HCT116 (cell line): ENCODE data around the gene THSD7B. TPM values are rescaled to one million over a fixed set of nuclear protein-coding genes. Genes with fewer than 3 reads are reported as not detected.

Source experiments
- ATAC-seq: fragments of 200-7000 bp; cut with Tn5 transposase; 2 replicates; pipeline ENCODE4 v1.9.1; 2020; ENCODE audit warnings: mild to moderate bottlenecking, moderate library complexity
- BruUV-seq: library from RNA; stranded (reverse); fragments of 400-500 nt; replicated peaks from 2 replicates; lab custom pipeline; 2021; lab: Mats Ljungman, UMichigan
- CTCF ChIA-PET: fragments of 300-600 bp; sonication (Branson Sonifier 250); formaldehyde crosslinking; loops from one replicate; lab custom pipeline; 2021; ENCODE audit warnings: antibody characterized with exemption; lab: Charles Lee
- POLR2A ChIA-PET: fragments of 300-600, 350-600 bp; sonication (Branson Sonifier 250); formaldehyde crosslinking; loops from one replicate; lab custom pipeline; 2021; ENCODE audit warnings: antibody characterized with exemption; lab: Charles Lee
- RAD21 ChIA-PET, 2 experiments: fragments of 300-600 bp; sonication (Branson Sonifier 250); formaldehyde crosslinking; loops; one replicate each; lab custom pipeline; 2023; ENCODE audit warnings: low total read pairs in 2 of 2; ENCODE audit not compliant: uncharacterized antibody in 2 of 2, unreplicated experiment in 2 of 2, low non-redundant PET in 1 of 2; lab: Charles Lee
- DNase-seq: peaks from one replicate; pipeline ENCODE4 v3.0.0-alpha.2; 2010; ENCODE audit warnings: low read depth, low spot score
- H2AFZ ChIP-seq: fragments of 200-600 bp; shearing (Covaris generic), sonication (generic); 2 replicates; pipeline ENCODE4 v1.6.1; 2017; ENCODE audit warnings: low read depth, mixed run types, mixed read lengths, antibody characterized with exemption, low read length; ENCODE audit not compliant: poor library complexity, severe bottlenecking
- H3K27ac ChIP-seq: 2 replicates; pipeline ENCODE4 v1.5.1; 2012; ENCODE audit warnings: low read depth, low read length
- H3K27me3 ChIP-seq: fragments of 200-600 bp; sonication (generic); 2 replicates; pipeline ENCODE4 v1.6.1; 2016; ENCODE audit warnings: mixed run types, low read length, mixed read lengths; ENCODE audit not compliant: insufficient read depth
- H3K36me3 ChIP-seq, 2 experiments: fragments of 200-500 bp in 1 of 2; fragments of 200-600 bp in 1 of 2; sonication (Bioruptor generic) in 1 of 2; sonication (generic) in 1 of 2; 2 replicates each; pipeline versions ENCODE4 v1.5.1 to v1.6.1; 2014 to 2016; ENCODE audit warnings: low read length in 2 of 2, inconsistent platforms in 1 of 2, mixed read lengths in 1 of 2, mixed run types in 1 of 2; ENCODE audit not compliant: insufficient read depth in 2 of 2, control insufficient read depth in 1 of 2
- H3K4me1 ChIP-seq, 2 experiments: fragments of 200-600 bp in 1 of 2; sonication (generic) in 1 of 2; 2 replicates each; pipeline versions ENCODE4 v1.5.1 to v1.6.1; 2012 to 2017; ENCODE audit warnings: low read length in 2 of 2, inconsistent platforms in 1 of 2, mild to moderate bottlenecking in 1 of 2, mixed read lengths in 1 of 2, mixed run types in 1 of 2, moderate library complexity in 1 of 2; ENCODE audit not compliant: insufficient read depth in 2 of 2, control insufficient read depth in 1 of 2
- H3K4me2 ChIP-seq: fragments of 200-600 bp; sonication (generic); 2 replicates; pipeline ENCODE4 v1.6.1; 2017; ENCODE audit warnings: mixed run types, low read length, mixed read lengths
- H3K4me3 ChIP-seq, 2 experiments: fragments of 200-600 bp in 1 of 2; sonication (generic) in 1 of 2; replicated peaks in 1 of 2; 2 replicates each; pipeline ENCODE4 v1.5.1; 2011 to 2016; ENCODE audit warnings: low read length in 2 of 2, control low read depth in 1 of 2, low read depth in 1 of 2, mild to moderate bottlenecking in 1 of 2, mixed read lengths in 1 of 2, mixed run types in 1 of 2
- H3K79me2 ChIP-seq: fragments of 200-600 bp; sonication (generic); 2 replicates; pipeline ENCODE4 v1.6.1; 2017; ENCODE audit warnings: mild to moderate bottlenecking, mixed run types, low read length, moderate library complexity, mixed read lengths; ENCODE audit not compliant: insufficient read depth
- H3K9ac ChIP-seq: fragments of 200-600 bp; sonication (generic); 2 replicates; pipeline ENCODE4 v1.6.1; 2016; ENCODE audit warnings: low read length, mixed read lengths
- H3K9me2 ChIP-seq: fragments of 200-600 bp; sonication (generic), shearing (Covaris generic); 2 replicates; pipeline ENCODE4 v1.6.1; 2017; ENCODE audit warnings: mixed run types, mild to moderate bottlenecking, moderate library complexity; ENCODE audit not compliant: insufficient read depth
- H3K9me3 ChIP-seq, 2 experiments: fragments of 200-500 bp in 1 of 2; fragments of 200-600 bp in 1 of 2; sonication (Bioruptor generic) in 1 of 2; sonication (generic) in 1 of 2; 2 replicates each; pipeline ENCODE4 v1.6.1; 2014 to 2017; ENCODE audit warnings: low read length in 2 of 2, mixed read lengths in 2 of 2, inconsistent platforms in 1 of 2, low read depth in 1 of 2, mild to moderate bottlenecking in 1 of 2, mixed run types in 1 of 2, moderate library complexity in 1 of 2; ENCODE audit not compliant: control insufficient read depth in 1 of 2, insufficient read depth in 1 of 2
- H4K20me1 ChIP-seq: fragments of 200-600 bp; sonication (generic), shearing (Covaris generic); 2 replicates; pipeline ENCODE4 v1.6.1; 2017; ENCODE audit warnings: mixed run types, mild to moderate bottlenecking, moderate library complexity; ENCODE audit not compliant: insufficient read depth
- CBX3 ChIP-seq: IDR thresholded peaks from 2 replicates; pipeline ENCODE4 v1.6.1; 2012; ENCODE audit warnings: low read depth
- CEBPB ChIP-seq: IDR thresholded peaks from 2 replicates; pipeline ENCODE4 v1.6.1; 2012; ENCODE audit warnings: low read depth
- EGR1 ChIP-seq: IDR thresholded peaks from 2 replicates; pipeline ENCODE4 v1.6.1; 2012; ENCODE audit warnings: low read depth
- ELF1 ChIP-seq: IDR thresholded peaks from 2 replicates; pipeline ENCODE4 v1.6.1; 2012; ENCODE audit warnings: low read depth, borderline replicate concordance
- EZH2 ChIP-seq: fragments of 200-600 bp; sonication (generic); IDR thresholded peaks from 2 replicates; pipeline ENCODE4 v1.6.1; 2017; ENCODE audit warnings: antibody characterized with exemption, mixed run types
- EZH2phosphoT487 ChIP-seq: fragments of 200-600 bp; IDR thresholded peaks from 2 replicates; pipeline ENCODE4 v1.6.1; 2018; ENCODE audit warnings: antibody characterized with exemption, borderline replicate concordance
- JUND ChIP-seq: IDR thresholded peaks from 2 replicates; pipeline ENCODE4 v1.6.1; 2012
- POLR2AphosphoS5 ChIP-seq: IDR thresholded peaks from 2 replicates; pipeline ENCODE4 v1.6.1; 2011; ENCODE audit warnings: mild to moderate bottlenecking, low read depth, low read length, moderate library complexity
- RAD21 ChIP-seq: IDR thresholded peaks from 2 replicates; pipeline ENCODE4 v1.6.1; 2012; ENCODE audit warnings: low read depth, mild to moderate bottlenecking
- SP1 ChIP-seq: IDR thresholded peaks from 2 replicates; pipeline ENCODE4 v1.6.1; 2012; ENCODE audit warnings: low read depth
- YY1 ChIP-seq: IDR thresholded peaks from 2 replicates; pipeline ENCODE4 v1.6.1; 2011; ENCODE audit warnings: low read length, low read depth, moderate library complexity, mild to moderate bottlenecking; ENCODE audit not compliant: insufficient replicate concordance; ENCODE audit errors: extremely low read depth
- ZBTB33 ChIP-seq: IDR thresholded peaks from 2 replicates; pipeline ENCODE4 v1.6.1; 2011; ENCODE audit warnings: mild to moderate bottlenecking, low read length, moderate library complexity; ENCODE audit not compliant: insufficient replicate concordance; ENCODE audit errors: extremely low read depth
- ZFX ChIP-seq: fragments of 450-650 bp; IDR thresholded peaks from 2 replicates; pipeline ENCODE4 v1.6.1; 2017
- ZNF274 ChIP-seq: fragments of 200-500 bp; sonication (Bioruptor generic); IDR thresholded peaks from 2 replicates; pipeline ENCODE4 v1.6.1; 2014; ENCODE audit warnings: mild to moderate bottlenecking, low read depth, low read length, inconsistent platforms
- intact Hi-C: fragments of 100-400 bp; cut with micrococcal nuclease; formaldehyde crosslinking; loops from 2 replicates; pipeline ENCODE4 v1.10.0; 2022
- total RNA-seq: library from RNA; stranded (reverse); gene quantifications from one replicate; pipeline ENCODE4 v1.2.1, GENCODE V29; 2021; ENCODE audit not compliant: unreplicated experiment
- TF ChIP-seq, protein P1 (sequence below): IDR thresholded peaks from 2 replicates; pipeline ENCODE4 v1.6.1; 2012
- TF ChIP-seq, protein P2 (sequence below), 3 experiments: fragments of 200-600 bp in 1 of 3; sonication (generic) in 1 of 3; IDR thresholded peaks in 2 of 3; conservative IDR thresholded peaks in 1 of 3; 2 replicates each; pipeline ENCODE4 v1.5.1; 2012 to 2017; ENCODE audit warnings: low read depth in 2 of 3, low read length in 2 of 3, antibody characterized with exemption in 1 of 3, borderline replicate concordance in 1 of 3, control low read depth in 1 of 3, mild to moderate bottlenecking in 1 of 3, mixed read lengths in 1 of 3, mixed run types in 1 of 3, moderate library complexity in 1 of 3; ENCODE audit not compliant: insufficient read depth in 1 of 3
- TF ChIP-seq, protein P3 (sequence below): IDR thresholded peaks from 2 replicates; pipeline ENCODE4 v1.6.1; 2012; ENCODE audit warnings: low read depth

THSD7B gene
- total RNA-seq, 1 experiment from 2014 or later: not detected

GRCh38 chr2:137336067-137336466 lies 570.7 kb downstream of the THSD7B start:
- POLR2A ChIA-PET: no interaction called here
- H3K9ac ChIP-seq: no peak overlapping the region
- no peaks in the 10 kb centered on the region for H4K20me1 ChIP-seq
- no peak overlapping the region for H2AFZ ChIP-seq
- no peak overlapping the region for H3K4me3 ChIP-seq
- no peak overlapping the region for H3K27ac ChIP-seq
- RAD21 ChIA-PET: no interaction called here
- intact Hi-C loops: no loop called here
- no TSS peak for BruUV-seq
- H3K9me3 ChIP-seq: peaks cover 6% of the 10 kb centered on the region in 2 experiments; a peak in 2 of 4 replicates
- no peaks in the 10 kb centered on the region for H3K79me2 ChIP-seq
- ATAC-seq (no peak), DNase-seq (no peak)
- TF ChIP-seq POLR2AphosphoS5 (no peak), JUND (no peak), CBX3 (no peak), YY1 (no peak), EGR1 (no peak), ZBTB33 (no peak), ZNF274 (no peak), EZH2phosphoT487 (no peak), CEBPB (no peak), ZFX (no peak), RAD21 (no peak), ELF1 (no peak), EZH2 (no peak), SP1 (no peak)
- TF ChIP-seq, protein P1, sequence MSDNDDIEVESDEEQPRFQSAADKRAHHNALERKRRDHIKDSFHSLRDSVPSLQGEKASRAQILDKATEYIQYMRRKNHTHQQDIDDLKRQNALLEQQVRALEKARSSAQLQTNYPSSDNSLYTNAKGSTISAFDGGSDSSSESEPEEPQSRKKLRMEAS: no peak
- TF ChIP-seq, protein P2, sequence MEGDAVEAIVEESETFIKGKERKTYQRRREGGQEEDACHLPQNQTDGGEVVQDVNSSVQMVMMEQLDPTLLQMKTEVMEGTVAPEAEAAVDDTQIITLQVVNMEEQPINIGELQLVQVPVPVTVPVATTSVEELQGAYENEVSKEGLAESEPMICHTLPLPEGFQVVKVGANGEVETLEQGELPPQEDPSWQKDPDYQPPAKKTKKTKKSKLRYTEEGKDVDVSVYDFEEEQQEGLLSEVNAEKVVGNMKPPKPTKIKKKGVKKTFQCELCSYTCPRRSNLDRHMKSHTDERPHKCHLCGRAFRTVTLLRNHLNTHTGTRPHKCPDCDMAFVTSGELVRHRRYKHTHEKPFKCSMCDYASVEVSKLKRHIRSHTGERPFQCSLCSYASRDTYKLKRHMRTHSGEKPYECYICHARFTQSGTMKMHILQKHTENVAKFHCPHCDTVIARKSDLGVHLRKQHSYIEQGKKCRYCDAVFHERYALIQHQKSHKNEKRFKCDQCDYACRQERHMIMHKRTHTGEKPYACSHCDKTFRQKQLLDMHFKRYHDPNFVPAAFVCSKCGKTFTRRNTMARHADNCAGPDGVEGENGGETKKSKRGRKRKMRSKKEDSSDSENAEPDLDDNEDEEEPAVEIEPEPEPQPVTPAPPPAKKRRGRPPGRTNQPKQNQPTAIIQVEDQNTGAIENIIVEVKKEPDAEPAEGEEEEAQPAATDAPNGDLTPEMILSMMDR (IDR thresholded peaks at IDR 0.05 in 2 of 3, conservative IDR thresholded peaks at IDR 0.05 in 1 of 3; ENCODE audit: borderline replicate concordance in 1 of 3, insufficient read depth in 1 of 3, low read depth in 2 of 3, low read length in 2 of 3): no peak
- TF ChIP-seq, protein P3, sequence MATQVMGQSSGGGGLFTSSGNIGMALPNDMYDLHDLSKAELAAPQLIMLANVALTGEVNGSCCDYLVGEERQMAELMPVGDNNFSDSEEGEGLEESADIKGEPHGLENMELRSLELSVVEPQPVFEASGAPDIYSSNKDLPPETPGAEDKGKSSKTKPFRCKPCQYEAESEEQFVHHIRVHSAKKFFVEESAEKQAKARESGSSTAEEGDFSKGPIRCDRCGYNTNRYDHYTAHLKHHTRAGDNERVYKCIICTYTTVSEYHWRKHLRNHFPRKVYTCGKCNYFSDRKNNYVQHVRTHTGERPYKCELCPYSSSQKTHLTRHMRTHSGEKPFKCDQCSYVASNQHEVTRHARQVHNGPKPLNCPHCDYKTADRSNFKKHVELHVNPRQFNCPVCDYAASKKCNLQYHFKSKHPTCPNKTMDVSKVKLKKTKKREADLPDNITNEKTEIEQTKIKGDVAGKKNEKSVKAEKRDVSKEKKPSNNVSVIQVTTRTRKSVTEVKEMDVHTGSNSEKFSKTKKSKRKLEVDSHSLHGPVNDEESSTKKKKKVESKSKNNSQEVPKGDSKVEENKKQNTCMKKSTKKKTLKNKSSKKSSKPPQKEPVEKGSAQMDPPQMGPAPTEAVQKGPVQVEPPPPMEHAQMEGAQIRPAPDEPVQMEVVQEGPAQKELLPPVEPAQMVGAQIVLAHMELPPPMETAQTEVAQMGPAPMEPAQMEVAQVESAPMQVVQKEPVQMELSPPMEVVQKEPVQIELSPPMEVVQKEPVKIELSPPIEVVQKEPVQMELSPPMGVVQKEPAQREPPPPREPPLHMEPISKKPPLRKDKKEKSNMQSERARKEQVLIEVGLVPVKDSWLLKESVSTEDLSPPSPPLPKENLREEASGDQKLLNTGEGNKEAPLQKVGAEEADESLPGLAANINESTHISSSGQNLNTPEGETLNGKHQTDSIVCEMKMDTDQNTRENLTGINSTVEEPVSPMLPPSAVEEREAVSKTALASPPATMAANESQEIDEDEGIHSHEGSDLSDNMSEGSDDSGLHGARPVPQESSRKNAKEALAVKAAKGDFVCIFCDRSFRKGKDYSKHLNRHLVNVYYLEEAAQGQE: no peak
- CTCF ChIA-PET: no interaction called here
- H3K4me1 ChIP-seq: no peaks in the 10 kb centered on the region
- H3K27me3 ChIP-seq: no peaks in the 10 kb centered on the region
- no peaks in the 10 kb centered on the region for H3K36me3 ChIP-seq
- H3K9me2 ChIP-seq: no peaks in the 10 kb centered on the region
- no peak overlapping the region for H3K4me2 ChIP-seq
